ENCODE measurements around the gene GPC1.

The GPC1 gene

DNA sequence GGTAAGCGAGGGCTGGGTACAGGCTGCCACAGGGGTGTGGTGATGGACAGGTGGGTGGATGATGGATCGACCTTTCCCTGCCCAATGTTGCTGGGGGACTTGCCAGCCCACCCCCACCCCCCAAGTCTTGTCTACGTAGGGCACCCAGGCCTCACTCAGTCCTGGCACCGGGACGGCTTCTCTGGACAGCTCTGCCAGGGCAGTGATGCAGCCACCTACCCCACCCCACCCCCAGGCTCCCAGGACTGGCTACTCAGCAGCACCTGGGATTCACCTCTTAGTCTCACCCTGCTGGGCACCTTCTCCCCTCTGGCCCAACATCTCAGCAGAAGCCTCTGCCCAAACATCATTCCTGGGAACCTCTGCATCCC is 66.6 kb downstream of the GPC1 start:
- H3K4me1 ChIP-seq (ENCODE audit: low read length), result no peaks in the 10 kb centered on the region
- H3K27ac ChIP-seq (ENCODE audit: low read length), result no peak overlapping the region
- H3K4me3 ChIP-seq (ENCODE audit: low read length), result no peak overlapping the region
- no peaks in the 10 kb centered on the region for H3K36me3 ChIP-seq (replicated peaks; ENCODE audit: low read depth, low read length)
- no peak overlapping the region for H3K4me2 ChIP-seq (ENCODE audit: low read length)
- no peaks in the 10 kb centered on the region for H3K9me3 ChIP-seq (ENCODE audit: insufficient read depth, low read length)
- no peak overlapping the region for H3K9ac ChIP-seq (ENCODE audit: low read length)
- TF ChIP-seq, protein P1, sequence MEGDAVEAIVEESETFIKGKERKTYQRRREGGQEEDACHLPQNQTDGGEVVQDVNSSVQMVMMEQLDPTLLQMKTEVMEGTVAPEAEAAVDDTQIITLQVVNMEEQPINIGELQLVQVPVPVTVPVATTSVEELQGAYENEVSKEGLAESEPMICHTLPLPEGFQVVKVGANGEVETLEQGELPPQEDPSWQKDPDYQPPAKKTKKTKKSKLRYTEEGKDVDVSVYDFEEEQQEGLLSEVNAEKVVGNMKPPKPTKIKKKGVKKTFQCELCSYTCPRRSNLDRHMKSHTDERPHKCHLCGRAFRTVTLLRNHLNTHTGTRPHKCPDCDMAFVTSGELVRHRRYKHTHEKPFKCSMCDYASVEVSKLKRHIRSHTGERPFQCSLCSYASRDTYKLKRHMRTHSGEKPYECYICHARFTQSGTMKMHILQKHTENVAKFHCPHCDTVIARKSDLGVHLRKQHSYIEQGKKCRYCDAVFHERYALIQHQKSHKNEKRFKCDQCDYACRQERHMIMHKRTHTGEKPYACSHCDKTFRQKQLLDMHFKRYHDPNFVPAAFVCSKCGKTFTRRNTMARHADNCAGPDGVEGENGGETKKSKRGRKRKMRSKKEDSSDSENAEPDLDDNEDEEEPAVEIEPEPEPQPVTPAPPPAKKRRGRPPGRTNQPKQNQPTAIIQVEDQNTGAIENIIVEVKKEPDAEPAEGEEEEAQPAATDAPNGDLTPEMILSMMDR (IDR thresholded peaks at IDR 0.05; ENCODE audit: low read depth, low read length), result no peak
- no peak for TF ChIP-seq EZH2phosphoT487 (IDR thresholded peaks at IDR 0.05; ENCODE audit: low read depth)
- H3K27me3 ChIP-seq (ENCODE audit: low read depth, low read length), result no peaks in the 10 kb centered on the region
- no peaks in the 10 kb centered on the region for H3K79me2 ChIP-seq (ENCODE audit: low read length)
- no peak overlapping the region for H2AFZ ChIP-seq (ENCODE audit: low read depth, low read length)
- no peaks in the 10 kb centered on the region for H4K20me1 ChIP-seq (ENCODE audit: insufficient read depth, low read length)

- H3K27me3 ChIP-seq (ENCODE audit: low read depth, low read length), result no peaks in the 10 kb centered on the region
- no peaks in the 10 kb centered on the region for H3K79me2 ChIP-seq (ENCODE audit: low read length)
- no peak overlapping the region for H3K27ac ChIP-seq (ENCODE audit: low read length)
- H2AFZ ChIP-seq (ENCODE audit: low read depth, low read length), result no peak overlapping the region
- TF ChIP-seq, protein P1 (IDR thresholded peaks at IDR 0.05; ENCODE audit: low read depth, low read length), result no peak
- no peak for TF ChIP-seq EZH2phosphoT487 (IDR thresholded peaks at IDR 0.05; ENCODE audit: low read depth)
- no peaks in the 10 kb centered on the region for H3K9me3 ChIP-seq (ENCODE audit: insufficient read depth, low read length)
- H3K4me2 ChIP-seq (ENCODE audit: low read length), result no peak overlapping the region
- H3K9ac ChIP-seq (ENCODE audit: low read length), result no peak overlapping the region
- H3K4me3 ChIP-seq (ENCODE audit: low read length), result no peak overlapping the region
- no peaks in the 10 kb centered on the region for H4K20me1 ChIP-seq (ENCODE audit: insufficient read depth, low read length)
- no peaks in the 10 kb centered on the region for H3K36me3 ChIP-seq (replicated peaks; ENCODE audit: low read depth, low read length)
- no peaks in the 10 kb centered on the region for H3K4me1 ChIP-seq (ENCODE audit: low read length)
These were observed 67.1 kb downstream of the GPC1 start for GRCh38 chr2:240502430-240503121.

DNA sequence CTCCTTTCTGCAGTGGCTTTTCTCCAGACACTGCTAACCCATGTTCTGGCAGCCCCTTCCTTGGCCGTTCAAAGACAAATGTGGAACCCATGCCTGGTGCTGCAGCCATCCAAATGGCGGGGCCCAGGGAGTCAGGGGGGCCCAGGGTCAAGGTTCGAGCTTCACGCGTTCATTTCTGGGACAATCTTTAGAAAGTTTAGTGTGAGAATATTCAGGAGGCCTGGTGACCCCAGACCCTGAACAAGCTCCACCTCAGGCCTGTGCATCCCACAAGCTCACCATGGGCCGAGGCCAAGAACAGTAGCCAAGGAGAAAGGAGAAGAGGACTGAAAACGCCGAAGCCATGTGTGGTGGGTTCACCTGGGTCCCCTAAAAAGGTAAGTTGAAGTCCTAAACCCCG is 67.9 kb downstream of the GPC1 start:
- Histone ChIP-seq H3K36me3 (replicated peaks; ENCODE audit: low read depth, low read length) (no peaks in the 10 kb centered on the region), H4K20me1 (ENCODE audit: insufficient read depth, low read length) (no peaks in the 10 kb centered on the region), H3K27me3 (ENCODE audit: low read depth, low read length) (no peaks in the 10 kb centered on the region), H3K9ac (ENCODE audit: low read length) (no peak overlapping the region), H3K27ac (ENCODE audit: low read length) (no peak overlapping the region), H2AFZ (ENCODE audit: low read depth, low read length) (no peak overlapping the region), H3K4me3 (ENCODE audit: low read length) (no peak overlapping the region), H3K4me2 (ENCODE audit: low read length) (no peak overlapping the region), H3K79me2 (ENCODE audit: low read length) (no peaks in the 10 kb centered on the region), H3K9me3 (ENCODE audit: insufficient read depth, low read length) (no peaks in the 10 kb centered on the region), H3K4me1 (ENCODE audit: low read length) (no peaks in the 10 kb centered on the region)
- TF ChIP-seq EZH2phosphoT487 (IDR thresholded peaks at IDR 0.05; ENCODE audit: low read depth), result no peak
- TF ChIP-seq, protein P1 (IDR thresholded peaks at IDR 0.05; ENCODE audit: low read depth, low read length), result no peak

- Histone ChIP-seq H3K36me3 (replicated peaks; ENCODE audit: low read depth, low read length) (no peaks in the 10 kb centered on the region), H3K27me3 (ENCODE audit: low read depth, low read length) (no peaks in the 10 kb centered on the region), H3K4me1 (ENCODE audit: low read length) (no peaks in the 10 kb centered on the region), H3K9me3 (ENCODE audit: insufficient read depth, low read length) (no peaks in the 10 kb centered on the region), H3K4me2 (ENCODE audit: low read length) (no peak overlapping the region), H3K79me2 (ENCODE audit: low read length) (no peaks in the 10 kb centered on the region), H3K27ac (ENCODE audit: low read length) (no peak overlapping the region), H4K20me1 (ENCODE audit: insufficient read depth, low read length) (no peaks in the 10 kb centered on the region), H2AFZ (ENCODE audit: low read depth, low read length) (no peak overlapping the region), H3K4me3 (ENCODE audit: low read length) (no peak overlapping the region), H3K9ac (ENCODE audit: low read length) (no peak overlapping the region)
- no peak for TF ChIP-seq EZH2phosphoT487 (IDR thresholded peaks at IDR 0.05; ENCODE audit: low read depth)
- TF ChIP-seq, protein P1 (IDR thresholded peaks at IDR 0.05; ENCODE audit: low read depth, low read length), result no peak
These were observed 68.4 kb downstream of the GPC1 start for GRCh38 chr2:240503848-240504247.

All from OCI-LY3 (cell line).